CD14-positive monocyte (primary cell): ENCODE data around the gene MASP1. TPM values are rescaled to one million over a fixed set of nuclear protein-coding genes. Genes with fewer than 3 reads are reported as not detected.

Experiments
- DNase-seq, 3 donors: peaks; one replicate each; pipeline ENCODE4 v3.0.0-alpha.2; 2011 to 2022
- H2AFZ ChIP-seq: 2 replicates; pipeline ENCODE4 v1.6.0; 2012; ENCODE audit warnings: mild to moderate bottlenecking, low read depth, low read length, inconsistent platforms; ENCODE audit not compliant: insufficient read depth, poor library complexity, severe bottlenecking
- H3K27ac ChIP-seq, 2 donors: 1 replicate in 1 of 2; 2 replicates in 1 of 2; pipeline ENCODE4 v1.5.1; 2012 to 2013; ENCODE audit warnings: low read length in 2 of 2, control low read depth in 1 of 2, inconsistent platforms in 1 of 2, low read depth in 1 of 2, mild to moderate bottlenecking in 1 of 2
- H3K27me3 ChIP-seq, 2 donors: one replicate each; pipeline versions ENCODE4 v1.6.0 to v1.6.1; 2011 to 2013; ENCODE audit warnings: low read length in 2 of 2; ENCODE audit not compliant: control insufficient read depth in 2 of 2, insufficient read depth in 2 of 2
- H3K36me3 ChIP-seq, 2 donors: replicated peaks in 1 of 2; 1 replicate in 1 of 2; 2 replicates in 1 of 2; pipeline versions ENCODE4 v1.5.1 to v1.6.1; 2012 to 2013; ENCODE audit warnings: low read length in 2 of 2, control low read depth in 1 of 2, inconsistent platforms in 1 of 2, mild to moderate bottlenecking in 1 of 2; ENCODE audit not compliant: insufficient read depth in 2 of 2, control insufficient read depth in 1 of 2
- H3K4me1 ChIP-seq, 2 donors: 1 replicate in 1 of 2; 2 replicates in 1 of 2; pipeline versions ENCODE4 v1.5.1 to v1.6.1; 2012 to 2013; ENCODE audit warnings: low read length in 2 of 2, control low read depth in 1 of 2, inconsistent platforms in 1 of 2, mild to moderate bottlenecking in 1 of 2, moderate library complexity in 1 of 2; ENCODE audit not compliant: insufficient read depth in 2 of 2, control insufficient read depth in 1 of 2
- H3K4me2 ChIP-seq: replicated peaks from 2 replicates; pipeline ENCODE3; 2012; ENCODE audit warnings: low read length, moderate library complexity, mild to moderate bottlenecking; ENCODE audit not compliant: poor library complexity, severe bottlenecking; ENCODE audit errors: extremely low read depth
- H3K4me3 ChIP-seq, 3 experiments: fragments of 200-600 bp in 1 of 3; sonication (generic) in 1 of 3; replicated peaks in 1 of 3; 1 replicate in 2 of 3; 2 replicates in 1 of 3; pipeline ENCODE4 v1.5.1; 2011 to 2013; ENCODE audit warnings: low read length in 3 of 3, mild to moderate bottlenecking in 3 of 3, control low read depth in 2 of 3, low read depth in 2 of 3, inconsistent platforms in 1 of 3, moderate library complexity in 1 of 3
- H3K79me2 ChIP-seq: 2 replicates; pipeline ENCODE4 v1.6.0; 2012; ENCODE audit warnings: mild to moderate bottlenecking, control low read depth, inconsistent platforms, low read length, moderate library complexity; ENCODE audit not compliant: insufficient read depth
- H3K9ac ChIP-seq: 2 replicates; pipeline ENCODE4 v1.6.0; 2017; ENCODE audit warnings: low read length, mild to moderate bottlenecking; ENCODE audit not compliant: insufficient read depth, poor library complexity, severe bottlenecking
- H3K9me3 ChIP-seq, 2 donors: replicated peaks in 1 of 2; 1 replicate in 1 of 2; 2 replicates in 1 of 2; pipeline versions ENCODE4 v1.5.1 to v1.6.1; 2012 to 2013; ENCODE audit warnings: low read length in 2 of 2, control low read depth in 1 of 2; ENCODE audit not compliant: control insufficient read depth in 1 of 2, insufficient read depth in 1 of 2
- H4K20me1 ChIP-seq: 2 replicates; pipeline ENCODE4 v1.6.0; 2012; ENCODE audit warnings: mild to moderate bottlenecking, low read length, control low read depth, moderate library complexity; ENCODE audit not compliant: insufficient read depth
- H3K27ac Mint-ChIP-seq, 7 donors: one replicate each; pipeline ENCODE4 v1.8.0; 2020; ENCODE audit warnings: mild to moderate bottlenecking in 7 of 7, mixed read lengths in 7 of 7, moderate library complexity in 6 of 7, inconsistent platforms in 2 of 7
- H3K27me3 Mint-ChIP-seq, 3 donors: one replicate each; pipeline ENCODE4 v1.8.0; 2021 to 2022; ENCODE audit warnings: low read depth in 3 of 3, mild to moderate bottlenecking in 3 of 3, mixed read lengths in 3 of 3, moderate library complexity in 3 of 3, inconsistent platforms in 1 of 3
- H3K36me3 Mint-ChIP-seq, 2 donors: one replicate each; pipeline ENCODE4 v1.8.0; 2020; ENCODE audit warnings: mixed read lengths in 2 of 2, inconsistent platforms in 1 of 2, mild to moderate bottlenecking in 1 of 2
- H3K4me1 Mint-ChIP-seq: one replicate; pipeline ENCODE4 v1.8.0; 2020; ENCODE audit warnings: mild to moderate bottlenecking, mixed read lengths
- H3K4me3 Mint-ChIP-seq, 2 donors: one replicate each; pipeline ENCODE4 v1.8.0; 2020; ENCODE audit warnings: mild to moderate bottlenecking in 2 of 2, mixed read lengths in 2 of 2, moderate library complexity in 1 of 2
- H3K9me3 Mint-ChIP-seq, 7 donors: one replicate each; pipeline ENCODE4 v1.8.0; 2020 to 2022; ENCODE audit warnings: mixed read lengths in 7 of 7, mild to moderate bottlenecking in 6 of 7, moderate library complexity in 6 of 7, inconsistent platforms in 2 of 7
- CTCF ChIP-seq: fragments of 200-600 bp; IDR thresholded peaks from one replicate; pipeline ENCODE4 v1.8.0; 2022; ENCODE audit warnings: antibody characterized with exemption, mild to moderate bottlenecking
- WGBS: methylation state at CpG from one replicate; pipeline ENCODE4 v1.1.5; 2013; ENCODE audit warnings: missing lambda C conversion rate; ENCODE audit not compliant: insufficient coverage; 5-methylcytosine and 5-hydroxymethylcytosine counted together
- intact Hi-C, 2 donors: fragments of 100-400 bp; cut with micrococcal nuclease; formaldehyde crosslinking; loops; one replicate each; pipeline versions ENCODE4 v1.15.0 to v1.15.1; 2023
- polyA plus RNA-seq, 3 donors: library from polyadenylated mRNA; depleted of rRNA in 1 of 3; unstranded in 2 of 3; stranded (reverse) in 1 of 3; fragments of 300-500 nt in 2 of 3; fragments of >200 nt in 1 of 3; fragmentation: Illumina TruSeq in 2 of 3; gene quantifications; 1 replicate in 2 of 3; 2 replicates in 1 of 3; pipeline ENCODE4 v1.2.3, GENCODE V29; 2012 to 2021

Gene MASP1
- polyA plus RNA-seq, 3 donors, result not detected

- H3K27me3 ChIP-seq, result no peaks in the 10 kb centered on the region
- H3K4me1 Mint-ChIP-seq, result peaks cover 4% of the 10 kb centered on the region
- H3K4me3 Mint-ChIP-seq, result no peak overlapping the region
- no peak overlapping the region for H3K27ac ChIP-seq
- H3K36me3 ChIP-seq, result no peaks in the 10 kb centered on the region
- no peak overlapping the region for H3K4me2 ChIP-seq
- no peak for DNase-seq
- no peaks in the 10 kb centered on the region for H4K20me1 ChIP-seq
- H3K9ac ChIP-seq, result no peak overlapping the region
- no peaks in the 10 kb centered on the region for H3K9me3 Mint-ChIP-seq
- H3K4me1 ChIP-seq, result no peaks in the 10 kb centered on the region
- intact Hi-C loops, result no loop called here
- no peak overlapping the region for H3K4me3 ChIP-seq
- no peaks in the 10 kb centered on the region for H3K79me2 ChIP-seq
- H3K27me3 Mint-ChIP-seq, result peaks cover 0 to 1% (median 0%) of the 10 kb centered on the region in 3 donors
- no peak overlapping the region for H2AFZ ChIP-seq
- no peak for TF ChIP-seq CTCF
- no CpG with 5 or more reads among the region's 4 CpGs for WGBS
- no peaks in the 10 kb centered on the region for H3K36me3 Mint-ChIP-seq
- no peaks in the 10 kb centered on the region for H3K9me3 ChIP-seq
- H3K27ac Mint-ChIP-seq, result no peak overlapping the region
Measured at GRCh38 chr3:187212705-187213104, 78.8 kb downstream of the MASP1 start.

- no peaks in the 10 kb centered on the region for H3K27me3 ChIP-seq
- intact Hi-C loops, result no loop called here
- H3K4me1 Mint-ChIP-seq, result peaks cover 4% of the 10 kb centered on the region
- no peak overlapping the region for H3K27ac ChIP-seq
- no peaks in the 10 kb centered on the region for H3K4me1 ChIP-seq
- H3K9me3 ChIP-seq, result no peaks in the 10 kb centered on the region
- H3K79me2 ChIP-seq, result no peaks in the 10 kb centered on the region
- H3K27me3 Mint-ChIP-seq, result peaks cover 0 to 3% (median 0%) of the 10 kb centered on the region in 3 donors
- TF ChIP-seq CTCF, result no peak
- no peak overlapping the region for H3K4me2 ChIP-seq
- H3K36me3 Mint-ChIP-seq, result no peaks in the 10 kb centered on the region
- no peak overlapping the region for H2AFZ ChIP-seq
- no peak for DNase-seq
- H3K9me3 Mint-ChIP-seq, result no peaks in the 10 kb centered on the region
- H3K4me3 ChIP-seq, result no peak overlapping the region
- no peak overlapping the region for H3K27ac Mint-ChIP-seq
- H3K4me3 Mint-ChIP-seq, result no peak overlapping the region
- H3K36me3 ChIP-seq, result no peaks in the 10 kb centered on the region
- 95% methylated on average over 3 of the region's 3 CpGs for WGBS
- no peak overlapping the region for H3K9ac ChIP-seq
- H4K20me1 ChIP-seq, result no peaks in the 10 kb centered on the region
Measured at GRCh38 chr3:187212196-187212545, 79.4 kb downstream of the MASP1 start.
